ENCODE results near the gene POGK.

DNA sequence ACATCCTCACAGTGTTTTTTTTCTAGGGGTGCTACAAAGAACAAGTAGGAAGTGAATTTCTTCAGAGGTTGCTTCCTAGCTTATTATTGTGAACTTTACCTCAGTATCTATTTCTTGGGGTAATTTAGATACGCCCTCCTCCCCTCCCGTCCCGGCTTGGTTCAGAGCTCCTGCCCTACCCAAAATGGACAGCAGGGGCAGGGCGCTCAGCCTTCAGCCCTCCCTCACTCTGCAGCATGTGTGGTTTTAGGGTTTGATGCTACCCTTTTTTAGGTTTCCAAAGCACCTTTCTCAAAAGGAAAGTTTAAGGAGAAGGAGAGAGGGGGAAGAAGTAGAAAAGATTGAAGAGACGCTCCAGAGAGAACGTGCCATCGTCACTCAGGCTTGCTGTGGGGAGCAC, 16.9 kb upstream of the POGK start:
- TF ChIP-seq SIN3A (IDR thresholded peaks at IDR 0.05; ENCODE audit: borderline replicate concordance, insufficient read depth, low read length) (no peak), REST (IDR thresholded peaks at IDR 0.05; ENCODE audit: insufficient read depth in 1 of 2, low read depth in 2 of 2, low read length in 2 of 2) (no peak), TAF1 (IDR thresholded peaks at IDR 0.05; ENCODE audit: borderline replicate concordance, insufficient read depth, low read length) (no peak), POLR2AphosphoS5 (IDR thresholded peaks at IDR 0.05; ENCODE audit: low read depth, low read length) (no peak)
